Colonic mucosa (tissue), 4 donors: ENCODE measurements around the gene ACSF3. TPM values are rescaled to one million over a fixed set of nuclear protein-coding genes. Genes with fewer than 3 reads are reported as not detected.

Experiments
- DNase-seq: peaks from one replicate; pipeline ENCODE4 v3.0.0-alpha.2; 2020
- H3K27ac ChIP-seq: fragments of 200-600 bp; one replicate; pipeline ENCODE4 v1.8.0; 2021
- H3K27me3 ChIP-seq: fragments of 200-600 bp; one replicate; pipeline ENCODE4 v1.8.0; 2021
- H3K36me3 ChIP-seq: fragments of 200-600 bp; one replicate; pipeline ENCODE4 v1.8.0; 2021
- H3K4me1 ChIP-seq: fragments of 200-600 bp; one replicate; pipeline ENCODE4 v1.8.0; 2021; ENCODE audit warnings: mild to moderate bottlenecking
- H3K4me3 ChIP-seq: fragments of 200-600 bp; one replicate; pipeline ENCODE4 v1.8.0; 2021
- H3K9ac ChIP-seq, 2 donors: one replicate each; pipeline ENCODE4 v1.7.0; 2013; ENCODE audit warnings: control low read depth in 2 of 2, low read depth in 2 of 2, low read length in 2 of 2
- H3K9me3 ChIP-seq: fragments of 200-600 bp; one replicate; pipeline ENCODE4 v1.8.0; 2021
- intact Hi-C: fragments of 100-400 bp; cut with DNase I; formaldehyde crosslinking; loops from one replicate; pipeline ENCODE4 v1.14.1; 2022
- total RNA-seq, 2 donors: library from RNA; stranded (reverse); fragmentation: NEBNext Ultra II Directional in 1 of 2; extraction: Animal tissue kit (Norgen Biotek cat#: 25700) in 1 of 2; gene quantifications; one replicate each; pipeline ENCODE4 v1.2.1, GENCODE V29; 2021
- TF ChIP-seq, protein P1 (sequence below): fragments of 200-600 bp; IDR thresholded peaks from one replicate; pipeline ENCODE4 v1.8.0; 2022; ENCODE audit warnings: antibody characterized with exemption, mild to moderate bottlenecking
- donor health status: healthy.
- donor health status: DM: no; HTN: no; CAD: no.
- donor health status: DM: no; HTN: no; CAD: no.

The ACSF3 gene
- total RNA-seq, 2 donors from 2014 or later = 60.2 TPM

DNA sequence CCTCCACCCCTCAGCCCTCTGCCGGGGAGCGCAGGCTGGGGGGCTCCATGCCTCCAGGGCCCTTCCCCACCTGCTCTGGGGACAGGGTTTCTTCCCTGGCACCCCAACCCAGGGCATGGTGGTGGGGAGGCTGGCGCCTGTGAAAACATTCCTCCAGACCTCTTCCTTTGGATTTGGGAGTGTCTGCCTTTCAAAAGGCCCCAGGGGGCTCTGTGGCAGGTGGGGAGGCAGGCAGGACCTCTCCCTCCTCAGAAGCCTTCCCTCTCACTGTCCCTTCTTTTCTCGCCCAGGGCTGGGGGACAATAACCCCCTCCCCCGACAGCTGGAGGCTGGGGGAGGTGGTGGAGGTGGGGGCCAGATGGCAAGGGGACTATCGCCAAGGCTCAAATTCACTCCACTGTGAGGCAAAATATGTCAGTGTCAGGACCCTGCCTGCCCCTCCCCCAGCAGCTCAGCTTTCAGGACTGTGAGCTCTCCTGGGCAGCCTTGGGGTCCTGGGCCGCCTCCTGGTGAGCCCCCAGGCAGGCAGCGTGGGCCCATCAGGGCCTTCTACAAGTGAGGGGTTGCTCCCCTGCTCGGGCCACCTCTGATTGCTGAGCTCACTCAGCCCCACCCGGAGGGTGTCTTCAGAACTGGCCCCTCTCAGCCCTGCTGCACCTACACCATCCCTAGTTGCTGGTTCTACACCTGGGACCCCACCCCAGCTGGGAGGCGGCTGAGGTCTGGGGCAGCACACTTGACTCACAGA, 79.7 kb downstream of the ACSF3 start:
- no peak overlapping the region for H3K27ac ChIP-seq
- no peaks in the 10 kb centered on the region for H3K36me3 ChIP-seq
- peaks cover 17% of the 10 kb centered on the region for H3K27me3 ChIP-seq
- H3K9ac ChIP-seq = no peak overlapping the region
- TF ChIP-seq, protein P1, sequence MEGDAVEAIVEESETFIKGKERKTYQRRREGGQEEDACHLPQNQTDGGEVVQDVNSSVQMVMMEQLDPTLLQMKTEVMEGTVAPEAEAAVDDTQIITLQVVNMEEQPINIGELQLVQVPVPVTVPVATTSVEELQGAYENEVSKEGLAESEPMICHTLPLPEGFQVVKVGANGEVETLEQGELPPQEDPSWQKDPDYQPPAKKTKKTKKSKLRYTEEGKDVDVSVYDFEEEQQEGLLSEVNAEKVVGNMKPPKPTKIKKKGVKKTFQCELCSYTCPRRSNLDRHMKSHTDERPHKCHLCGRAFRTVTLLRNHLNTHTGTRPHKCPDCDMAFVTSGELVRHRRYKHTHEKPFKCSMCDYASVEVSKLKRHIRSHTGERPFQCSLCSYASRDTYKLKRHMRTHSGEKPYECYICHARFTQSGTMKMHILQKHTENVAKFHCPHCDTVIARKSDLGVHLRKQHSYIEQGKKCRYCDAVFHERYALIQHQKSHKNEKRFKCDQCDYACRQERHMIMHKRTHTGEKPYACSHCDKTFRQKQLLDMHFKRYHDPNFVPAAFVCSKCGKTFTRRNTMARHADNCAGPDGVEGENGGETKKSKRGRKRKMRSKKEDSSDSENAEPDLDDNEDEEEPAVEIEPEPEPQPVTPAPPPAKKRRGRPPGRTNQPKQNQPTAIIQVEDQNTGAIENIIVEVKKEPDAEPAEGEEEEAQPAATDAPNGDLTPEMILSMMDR = no peak
- DNase-seq = no peak
- H3K9me3 ChIP-seq = no peaks in the 10 kb centered on the region
- intact Hi-C loops = no loop called here
- H3K4me3 ChIP-seq = no peak overlapping the region
- peaks cover 4% of the 10 kb centered on the region for H3K4me1 ChIP-seq

DNA sequence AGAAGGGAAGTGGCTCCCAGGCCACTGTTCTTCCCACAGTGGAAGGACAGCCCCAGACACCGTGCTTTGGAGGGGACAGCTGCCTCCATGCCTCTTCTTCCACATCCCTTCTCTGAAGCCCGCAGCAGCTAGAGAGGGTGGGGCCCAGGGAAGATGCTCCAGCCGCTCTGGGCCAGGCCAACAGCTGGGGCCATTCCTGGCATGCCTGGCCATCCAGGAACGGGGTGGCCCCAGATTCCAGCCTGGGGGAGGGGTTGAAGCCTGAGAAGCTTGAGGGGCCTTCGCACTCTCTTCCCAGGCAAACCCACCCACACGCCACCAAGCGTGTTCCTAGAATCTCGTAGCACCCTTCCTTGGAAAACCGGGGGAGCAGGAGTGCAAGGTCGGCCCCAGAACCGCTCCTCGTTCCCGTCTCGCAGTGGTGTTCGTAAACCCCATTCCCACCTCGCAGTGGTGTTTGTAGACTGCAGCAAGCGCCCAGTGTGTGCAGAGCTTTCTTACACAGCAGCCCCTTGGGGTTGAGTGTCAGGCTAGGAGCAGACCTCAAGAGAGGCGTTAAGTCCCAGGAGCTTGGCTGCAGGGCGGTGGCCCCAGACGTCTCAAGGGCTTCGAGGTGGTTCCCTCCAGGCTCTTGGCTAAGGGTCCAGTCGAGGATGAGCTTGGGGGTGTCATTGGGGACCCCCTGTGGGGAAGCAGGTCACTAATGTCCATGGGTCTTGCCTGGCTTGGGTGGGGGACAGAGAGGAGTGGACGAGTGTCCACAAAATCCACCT, 80.6 kb downstream of the ACSF3 start:
- no peak overlapping the region for H3K27ac ChIP-seq
- H3K4me3 ChIP-seq = no peak overlapping the region
- H3K36me3 ChIP-seq = no peaks in the 10 kb centered on the region
- peaks cover 4% of the 10 kb centered on the region for H3K4me1 ChIP-seq
- peaks cover 11% of the 10 kb centered on the region for H3K27me3 ChIP-seq
- TF ChIP-seq, protein P1 = no peak
- DNase-seq = no peak
- H3K9ac ChIP-seq = no peak overlapping the region
- intact Hi-C loops = no loop called here
- no peaks in the 10 kb centered on the region for H3K9me3 ChIP-seq

DNA sequence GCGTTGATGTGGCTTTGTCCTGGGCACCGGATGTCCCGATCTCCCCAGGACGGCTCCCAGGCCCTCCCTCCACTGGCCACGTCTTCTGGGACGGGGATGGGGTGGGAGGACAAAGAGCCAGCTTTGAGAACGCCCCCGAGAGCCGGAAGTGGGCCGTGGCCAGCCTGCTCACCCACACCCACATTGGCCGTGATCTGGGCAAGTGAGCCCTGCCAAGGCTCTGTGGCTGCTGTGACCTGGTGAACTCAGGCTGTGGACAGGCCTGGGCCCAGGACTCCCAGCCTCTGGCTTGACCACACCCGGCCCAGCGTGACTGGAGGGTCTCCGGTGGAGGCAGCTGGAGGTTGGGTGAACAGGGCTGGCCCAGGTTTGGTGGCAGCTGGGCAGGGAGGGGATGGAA, 81.2 kb downstream of the ACSF3 start:
- intact Hi-C loops = no loop called here
- H3K9me3 ChIP-seq = no peaks in the 10 kb centered on the region
- DNase-seq = no peak

DNA sequence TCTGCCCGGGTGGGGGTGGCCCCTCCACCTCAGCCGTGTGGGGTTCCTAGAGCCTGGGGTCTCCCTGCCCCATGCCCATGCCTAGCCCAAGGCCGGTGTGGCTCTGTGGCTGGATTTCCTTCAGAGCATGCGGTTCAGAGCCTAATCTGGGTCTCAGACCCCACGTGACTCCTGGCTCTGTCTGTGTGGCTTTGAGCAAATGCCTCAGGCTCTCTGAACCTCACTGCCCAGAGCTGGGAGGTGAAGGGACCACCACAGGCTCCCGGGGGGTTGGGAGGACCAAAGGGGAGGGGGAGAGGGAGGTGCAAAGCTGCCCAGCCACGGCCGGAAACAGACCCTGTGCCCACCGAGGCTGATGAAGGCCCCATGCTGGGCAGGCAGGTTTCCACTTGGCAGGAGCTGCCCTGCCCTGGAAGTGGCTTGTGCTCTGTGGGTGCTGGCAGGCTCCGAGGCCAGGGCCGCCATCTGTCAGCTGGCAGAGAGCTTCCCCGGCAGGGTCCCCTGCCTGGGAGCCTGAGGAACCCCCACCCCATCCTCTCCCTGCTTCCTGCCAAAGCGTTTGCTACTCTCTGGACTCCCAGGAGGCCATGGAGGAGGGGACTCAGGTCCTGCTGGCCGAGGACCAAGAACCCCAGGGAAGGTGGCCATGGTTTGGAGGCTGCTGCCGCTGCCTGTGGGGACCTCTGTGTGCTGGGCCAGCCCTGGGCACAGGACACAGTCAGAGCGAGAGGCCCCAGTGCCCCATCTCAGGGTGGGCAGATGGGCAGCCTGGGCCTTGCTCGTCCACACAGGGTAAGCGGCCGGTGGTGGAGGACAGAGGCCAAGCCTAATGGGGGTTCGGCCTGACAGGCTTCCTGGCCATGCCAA, 81.9 kb downstream of the ACSF3 start:
- Histone ChIP-seq H3K9ac (peak overlapping the region in 1 of 2 donors; percentile 43), H3K4me1 (peaks cover 4% of the 10 kb centered on the region), H3K4me3 (no peak overlapping the region), H3K27ac (no peak overlapping the region), H3K27me3 (peaks cover 3% of the 10 kb centered on the region), H3K36me3 (no peaks in the 10 kb centered on the region), H3K9me3 (no peaks in the 10 kb centered on the region)
- intact Hi-C loops = no loop called here
- no peak for DNase-seq
- TF ChIP-seq, protein P1 = no peak

More for the DNA sequence above, 81.2 kb downstream of the ACSF3 start:
- Histone ChIP-seq H3K9ac (no peak overlapping the region), H3K27ac (no peak overlapping the region), H3K27me3 (peaks cover 4% of the 10 kb centered on the region), H3K4me1 (peaks cover 4% of the 10 kb centered on the region), H3K4me3 (no peak overlapping the region), H3K36me3 (no peaks in the 10 kb centered on the region)
- TF ChIP-seq, protein P1 = no peak

DNA sequence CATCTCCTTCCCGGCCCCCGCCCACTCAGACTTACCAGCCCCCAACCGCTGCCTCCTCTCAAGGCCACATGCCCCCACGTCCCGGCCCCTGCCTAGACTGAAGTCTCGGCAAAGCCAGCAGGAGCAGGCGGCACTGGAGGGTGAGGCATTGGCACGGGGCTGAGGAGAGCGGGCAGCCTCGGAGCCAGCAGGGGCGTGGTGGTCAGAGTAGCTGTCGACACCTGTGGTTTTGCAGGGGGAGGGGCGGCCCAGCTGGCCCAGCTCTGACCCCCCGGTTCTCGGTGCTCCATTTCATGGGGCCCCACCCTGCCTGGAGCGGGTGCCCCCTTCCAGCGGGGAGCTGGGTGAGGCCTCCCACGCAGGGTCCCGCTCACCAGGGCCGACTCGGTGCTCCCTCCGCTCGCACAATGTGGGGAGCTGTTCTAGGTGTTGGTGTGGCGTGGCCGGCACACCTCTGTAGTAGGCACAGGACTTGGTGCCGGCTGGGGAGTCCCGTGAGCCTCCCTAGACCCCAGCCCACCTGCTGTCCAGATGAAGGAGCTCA, 82.6 kb downstream of the ACSF3 start:
- no peak for DNase-seq

More for the DNA sequence above, 82.6 kb downstream of the ACSF3 start:
- H3K27me3 ChIP-seq = peaks cover 3% of the 10 kb centered on the region
- intact Hi-C loops = no loop called here
- H3K9ac ChIP-seq = no peak overlapping the region
- no peak overlapping the region for H3K4me3 ChIP-seq
- H3K9me3 ChIP-seq = no peaks in the 10 kb centered on the region
- TF ChIP-seq, protein P1 = no peak
- H3K27ac ChIP-seq = no peak overlapping the region
- H3K4me1 ChIP-seq = no peaks in the 10 kb centered on the region
- H3K36me3 ChIP-seq = no peaks in the 10 kb centered on the region
